ENCODE results near the gene ZNF280C.
"Not testable (repeated sequence)": the region's sequence is repeated elsewhere in the genome, so short reads cannot be mapped to it uniquely, and the experiment has no call there.

Gene ZNF280C

GRCh38 chrX:130263016-130263415 is 5.7 kb downstream of the ZNF280C start:
- intact Hi-C loops (cut with DNase I): no loop called here
- no peak for DNase-seq

- intact Hi-C loops (cut with DNase I): no loop called here
- DNase-seq: no peak
These were observed 6.5 kb downstream of the ZNF280C start for GRCh38 chrX:130262231-130262630.

- intact Hi-C loops (cut with DNase I): no loop called here
- DNase-seq: no peak
These were observed 7.3 kb downstream of the ZNF280C start for GRCh38 chrX:130261296-130261893.

- no peak for DNase-seq
- intact Hi-C loops (cut with DNase I): no loop called here
These were observed 8.4 kb downstream of the ZNF280C start for GRCh38 chrX:130260316-130260715.

DNA sequence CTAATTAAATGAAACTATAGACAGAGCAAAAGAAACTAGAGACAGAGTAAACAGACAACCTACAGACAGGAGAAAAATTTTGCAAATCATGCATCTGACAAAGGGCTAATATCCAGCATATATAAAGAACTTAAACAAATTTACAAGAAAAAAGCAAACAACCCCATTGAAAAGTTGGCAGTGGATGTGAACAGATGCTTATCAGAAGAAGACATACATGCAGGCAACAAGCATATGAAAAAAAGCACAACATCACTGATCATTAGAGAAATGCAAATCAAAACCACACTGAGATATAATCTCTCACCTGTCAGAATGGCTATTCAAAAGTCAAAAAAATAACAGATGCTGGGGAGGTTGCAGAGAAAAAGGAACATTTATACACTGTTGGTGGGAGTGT is 14.8 kb downstream of the ZNF280C start:
- intact Hi-C loops (cut with DNase I): no loop called here
- DNase-seq: no peak

- intact Hi-C loops (cut with DNase I): no loop called here
- no peak for DNase-seq
These were observed 17.0 kb downstream of the ZNF280C start for GRCh38 chrX:130251671-130252070.

DNA sequence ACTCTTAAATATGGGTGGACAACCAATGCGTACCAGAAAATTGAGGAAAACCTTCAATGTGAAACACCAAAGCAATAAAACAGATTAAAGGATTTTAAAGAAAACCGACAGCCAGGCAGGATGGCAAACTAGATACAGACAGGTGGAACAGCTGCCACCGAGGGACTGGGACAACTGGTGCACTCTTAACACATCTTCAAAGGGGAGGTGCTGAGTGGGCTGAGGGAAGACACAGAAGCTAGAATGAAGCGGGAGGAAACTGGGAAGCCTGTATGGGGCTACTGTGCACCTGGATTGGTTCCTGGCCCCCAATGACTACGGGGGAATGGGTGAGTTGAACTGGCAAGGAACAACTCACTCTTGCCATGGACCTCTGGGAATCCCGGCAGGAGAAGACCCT is 20.7 kb downstream of the ZNF280C start:
- intact Hi-C loops (cut with DNase I): no loop called here
- DNase-seq: no peak

DNA sequence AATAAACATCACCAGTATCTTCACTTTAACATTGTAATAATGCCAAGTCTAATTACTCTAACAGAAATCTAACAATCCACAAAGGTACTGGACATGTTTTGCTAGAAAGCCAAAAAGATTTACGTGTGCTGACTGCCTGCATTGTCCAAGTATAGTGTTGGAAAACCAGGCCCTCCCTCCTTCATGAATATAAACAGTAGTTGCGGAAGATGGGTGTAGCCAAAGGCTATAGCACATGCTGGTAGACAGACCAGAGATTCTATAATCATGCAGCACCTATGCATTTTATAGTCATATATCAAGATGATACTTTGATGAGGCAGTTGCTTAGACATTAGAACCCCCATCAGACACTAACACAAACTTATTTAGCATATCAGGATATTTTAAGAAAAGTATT is 22.6 kb downstream of the ZNF280C start:
- no peak for DNase-seq
- intact Hi-C loops (cut with DNase I): no loop called here

- intact Hi-C loops (cut with DNase I): no loop called here
These were observed 23.3 kb downstream of the ZNF280C start for GRCh38 chrX:130245441-130245840.

GRCh38 chrX:130231184-130231583 is 37.5 kb downstream of the ZNF280C start:
- intact Hi-C loops (cut with DNase I); DNase-seq: not testable (repeated sequence)

More at GRCh38 chrX:130245441-130245840, 23.3 kb downstream of the ZNF280C start:
- DNase-seq: no peak

DNA sequence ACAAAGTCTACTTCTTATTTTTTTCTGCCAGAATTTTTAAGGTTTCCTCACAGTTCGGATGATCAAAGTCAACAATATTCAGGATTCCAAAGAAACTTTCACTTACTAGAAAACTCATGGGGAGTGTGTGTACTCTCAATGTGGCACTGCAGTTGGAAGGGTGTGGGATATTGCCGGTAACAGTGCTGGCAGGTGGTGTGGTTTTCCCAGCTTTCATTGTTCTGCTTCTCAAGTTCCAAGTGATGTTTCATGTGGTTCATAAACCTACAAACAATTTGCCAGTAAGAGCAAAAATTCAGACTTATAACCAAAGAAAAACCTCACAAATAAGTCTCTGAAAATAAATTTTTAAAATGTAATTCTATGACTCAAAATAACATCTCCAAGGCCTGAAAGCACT is 39.8 kb downstream of the ZNF280C start:
- intact Hi-C loops (cut with DNase I): no loop called here
- no peak for DNase-seq

DNA sequence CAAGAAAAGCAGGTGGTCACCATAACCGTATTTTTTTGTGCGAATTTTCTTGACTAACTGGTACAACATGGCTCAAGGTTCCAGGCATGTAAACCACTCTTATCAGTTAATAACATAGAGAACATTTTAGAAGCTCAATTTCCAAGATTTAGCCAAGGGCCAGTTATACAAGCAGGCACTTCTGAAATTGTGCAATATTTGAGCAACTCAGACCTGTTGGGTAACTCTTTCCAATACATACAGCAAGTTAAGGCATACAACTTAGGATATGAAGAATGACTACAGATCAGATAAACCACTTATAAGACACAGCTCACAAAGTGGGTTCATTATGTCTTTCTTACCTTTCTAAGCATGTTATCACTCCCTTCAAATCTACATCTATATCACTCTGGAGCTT is 43.9 kb downstream of the ZNF280C start:
- no peak for DNase-seq

GRCh38 chrX:130216320-130216719 is 52.4 kb downstream of the ZNF280C start:
- intact Hi-C loops (cut with DNase I): no loop called here
- DNase-seq: no peak

More for the DNA sequence above, 43.9 kb downstream of the ZNF280C start:
- intact Hi-C loops (cut with DNase I): no loop called here

GRCh38 chrX:130213376-130213775 is 55.3 kb downstream of the ZNF280C start:
- no peak for DNase-seq
- intact Hi-C loops (cut with DNase I): no loop called here

GRCh38 chrX:130212371-130212770 is 56.3 kb downstream of the ZNF280C start:
- intact Hi-C loops (cut with DNase I): no loop called here
- no peak for DNase-seq

DNA sequence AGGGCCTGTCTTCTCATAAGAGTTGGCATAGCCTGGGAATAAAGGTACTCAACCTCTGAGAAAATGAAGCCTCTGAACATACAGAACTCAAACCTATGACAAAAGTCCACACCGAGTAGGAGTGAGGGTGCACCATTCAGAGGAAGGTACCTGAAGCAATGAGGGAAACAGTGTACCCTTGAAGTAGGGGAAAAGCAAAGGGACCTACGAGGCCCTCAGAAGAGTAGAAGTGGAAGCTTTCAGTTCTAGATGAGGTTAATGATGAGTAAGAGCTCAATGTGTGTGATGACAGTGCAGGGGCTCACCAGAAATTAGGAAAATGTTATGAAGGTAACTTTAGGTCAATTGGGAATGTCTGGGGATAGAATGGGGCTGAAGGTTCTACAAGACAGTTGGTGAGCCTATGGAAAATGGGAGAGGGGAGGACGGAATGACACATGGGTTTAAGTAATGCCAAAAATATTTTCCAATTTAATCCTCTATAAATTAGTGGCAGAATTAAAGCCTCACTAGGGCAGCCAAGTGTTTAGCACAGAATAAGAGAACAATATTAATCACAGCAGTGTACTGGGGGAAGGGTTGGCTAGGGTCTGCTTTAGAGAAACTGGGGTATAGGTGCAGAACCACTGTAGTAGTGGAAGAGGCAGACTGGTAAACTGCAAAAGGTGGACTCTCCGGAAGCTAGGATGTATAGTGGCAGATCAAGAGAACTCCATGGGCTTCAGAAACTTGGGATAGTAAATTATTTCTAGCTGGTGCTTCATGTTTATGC is 57.1 kb downstream of the ZNF280C start:
- intact Hi-C loops (cut with DNase I): no loop called here
- DNase-seq: no peak

DNA sequence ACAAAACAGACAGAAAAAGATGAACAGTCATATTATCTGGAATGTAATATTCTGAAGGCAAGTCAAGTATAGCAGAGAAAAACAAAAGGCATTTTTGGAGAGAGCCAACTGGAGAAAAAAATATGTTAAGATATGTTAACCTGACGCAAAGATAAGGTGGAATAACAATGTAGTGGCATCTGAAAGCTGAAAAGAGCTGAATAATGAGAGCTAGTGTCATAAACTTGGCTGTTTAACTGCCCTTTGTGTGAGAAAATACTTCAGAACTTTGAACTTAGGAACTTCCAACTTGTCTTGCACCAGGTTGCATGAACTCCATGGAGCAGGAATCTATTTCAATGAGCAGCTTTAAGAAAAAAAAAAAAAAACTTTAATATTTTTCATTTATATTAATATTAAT is 64.1 kb downstream of the ZNF280C start:
- DNase-seq: no peak
- intact Hi-C loops (cut with DNase I): no loop called here

DNA sequence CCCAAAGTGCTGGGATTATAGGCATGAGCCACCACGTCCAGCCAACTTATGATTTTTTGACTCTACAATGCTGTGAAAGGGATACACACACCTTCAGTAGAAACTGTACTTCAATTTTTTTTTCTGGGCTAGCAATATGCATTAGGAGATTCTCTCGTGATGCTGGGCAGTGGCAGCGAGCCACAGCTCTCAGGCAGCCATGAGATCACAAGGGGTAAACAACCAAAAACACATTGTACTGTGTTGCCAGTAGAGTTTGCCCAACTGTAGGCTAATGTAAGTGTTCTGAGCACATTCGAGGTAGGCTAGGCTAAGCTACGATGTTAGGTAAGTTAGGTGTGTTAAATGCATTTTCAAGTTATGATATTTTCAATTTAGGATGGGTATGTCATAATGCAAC is 71.2 kb downstream of the ZNF280C start:
- DNase-seq: no peak
- intact Hi-C loops (cut with DNase I): loop anchor here (5.0 kb wide), 1 partner anchor 125 kb away; no protein-coding TSS in a partner anchor

DNA sequence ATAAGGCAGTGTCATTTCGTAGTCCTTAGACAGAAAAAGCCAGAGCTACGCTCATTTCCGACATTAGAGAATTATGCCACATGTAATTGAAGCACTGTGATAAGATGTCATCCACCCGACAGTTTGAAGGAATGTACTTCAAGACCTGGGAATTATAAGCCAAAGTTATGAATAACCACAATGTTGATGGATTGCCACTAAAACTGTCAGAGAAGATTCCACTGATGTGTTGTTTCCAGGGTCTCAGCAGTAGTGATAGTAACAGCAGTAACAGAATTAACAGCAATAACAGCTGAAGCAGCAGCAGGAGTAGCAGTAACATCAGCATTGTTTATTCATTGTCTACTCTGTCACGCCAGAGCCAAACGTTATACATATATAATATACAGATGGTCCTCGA is 72.2 kb downstream of the ZNF280C start:
- DNase-seq: no peak
- intact Hi-C loops (cut with DNase I): loop anchor here (5.0 kb wide), 1 partner anchor 124 kb away; no protein-coding TSS in a partner anchor

DNA sequence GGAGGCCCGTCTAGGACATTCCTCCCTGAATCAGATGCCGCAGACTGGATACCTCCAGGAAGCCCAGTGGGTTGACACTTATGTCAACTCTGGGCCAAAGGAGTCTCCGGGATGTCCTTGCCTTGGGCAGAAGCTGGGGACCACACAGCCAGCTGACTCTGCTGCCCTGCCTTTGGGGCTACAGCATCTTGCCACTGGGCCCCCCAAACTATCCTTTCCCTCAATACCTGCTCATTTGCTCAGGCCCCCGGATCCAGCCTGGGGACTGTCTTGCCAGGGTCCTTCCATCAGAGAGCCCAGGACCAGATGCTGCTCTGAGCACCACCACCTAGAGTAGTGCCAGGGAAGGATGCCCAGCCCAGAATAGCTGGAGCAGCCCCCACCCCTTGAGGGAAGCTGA is 77.9 kb downstream of the ZNF280C start:
- DNase-seq: no peak
- intact Hi-C loops (cut with DNase I): loop anchor here (2.0 kb wide), 1 partner anchor 108 kb away; no protein-coding TSS in a partner anchor

GRCh38 chrX:130186651-130187050 is 82.0 kb downstream of the ZNF280C start:
- intact Hi-C loops (cut with DNase I): no loop called here
- no peak for DNase-seq
